Mucosa of gallbladder (tissue), 1 donor: ENCODE data around the gene HPS1. TPM values are rescaled to one million over a fixed set of nuclear protein-coding genes. Genes with fewer than 3 reads are reported as not detected.
A peak's percentile ranks its signal among the peaks of the same experiment; 100 is the strongest.
"Not testable (repeated sequence)": the region's sequence is repeated elsewhere in the genome, so short reads cannot be mapped to it uniquely, and the experiment has no call there.

Source experiments
- DNase-seq: peaks from one replicate; pipeline ENCODE4 v3.0.0-alpha.2; 2020; ENCODE audit warnings: low spot score
- total RNA-seq: library from RNA; stranded (reverse); gene quantifications from one replicate; pipeline ENCODE4 v1.2.1, GENCODE V29; 2021
- donor health status: DM: no; HTN: no; CAD: no.

HPS1 gene
- total RNA-seq, 1 donor from 2014 or later = 83.2 TPM

GRCh38 chr10:98389398-98389797 is 57.3 kb downstream of the HPS1 start:
- DNase-seq = no peak

GRCh38 chr10:98388101-98388655 is 58.6 kb downstream of the HPS1 start:
- DNase-seq = no peak

DNA sequence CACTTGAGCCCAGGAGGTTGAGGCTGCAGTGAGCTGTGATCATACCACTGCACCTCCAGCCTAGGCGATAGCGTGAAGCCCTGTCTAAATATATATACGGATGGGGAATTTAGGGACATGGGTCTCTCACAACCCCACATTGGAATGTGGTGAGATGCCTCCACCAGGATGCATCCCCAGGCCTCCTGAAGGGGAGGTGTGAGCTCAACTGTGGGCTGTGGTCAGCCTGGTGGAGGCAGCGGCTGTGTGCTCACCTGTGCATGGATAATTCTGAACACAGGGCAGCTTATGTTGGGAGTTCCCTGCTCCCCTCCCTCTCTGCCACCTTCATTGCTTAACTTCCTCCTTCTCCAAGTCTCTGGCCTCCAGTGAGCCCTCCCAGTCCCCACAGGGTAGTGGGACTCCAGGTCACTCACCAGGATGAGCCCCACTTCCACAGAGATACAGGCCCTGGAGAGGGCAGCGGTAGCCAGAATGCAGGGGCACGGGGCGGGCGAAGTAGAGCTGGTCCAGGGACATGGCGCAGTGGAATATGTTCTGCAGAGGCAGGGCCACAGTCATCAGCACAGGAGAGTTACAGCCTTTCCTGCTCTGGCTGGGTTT is 62.1 kb downstream of the HPS1 start:
- DNase-seq = no peak

DNA sequence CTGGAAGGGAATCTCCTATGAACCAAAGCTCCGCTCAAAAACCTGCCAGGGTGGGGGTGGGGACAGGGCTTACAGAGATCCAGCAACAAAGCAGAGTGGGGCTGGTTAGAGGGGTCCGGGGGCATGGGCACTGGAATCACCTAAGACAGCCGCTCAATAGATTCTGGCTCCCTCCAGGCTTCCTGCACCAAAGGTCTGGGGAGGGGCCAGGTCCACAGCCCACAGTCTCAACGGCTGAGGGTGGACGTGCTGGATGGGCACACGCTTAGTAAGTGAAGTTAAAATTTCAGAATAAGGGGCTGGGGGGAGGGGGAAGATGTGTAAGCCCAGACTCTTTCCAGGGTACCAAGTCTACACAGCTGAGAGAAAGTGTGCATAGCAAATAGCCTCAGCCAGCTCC is 62.9 kb downstream of the HPS1 start:
- DNase-seq = no peak

- DNase-seq = not testable (repeated sequence)
Observed at GRCh38 chr10:98383134-98383667, 63.5 kb downstream of the HPS1 start.

DNA sequence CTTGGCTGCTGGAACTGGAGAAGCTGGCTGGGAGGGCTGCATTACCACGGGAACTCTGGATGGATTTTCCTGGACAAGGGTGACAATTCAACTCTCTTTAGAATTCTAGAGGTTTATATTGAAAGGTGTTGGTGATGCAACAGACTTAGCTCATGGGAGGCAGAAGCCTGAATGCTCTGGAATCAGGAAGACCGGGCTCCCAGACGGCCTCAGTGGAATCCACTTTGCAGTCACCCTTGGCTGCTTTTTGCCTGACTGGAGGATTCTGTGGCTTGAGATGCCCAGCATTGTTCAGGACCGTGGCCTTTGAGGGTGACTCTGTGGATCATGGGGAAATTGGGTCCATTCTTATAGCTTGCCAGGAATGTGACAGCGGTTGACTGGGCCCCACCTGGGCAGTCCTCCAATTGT is 64.0 kb downstream of the HPS1 start:
- DNase-seq = no peak

- DNase-seq = no peak
Observed at GRCh38 chr10:98380493-98381339, 66.0 kb downstream of the HPS1 start.

DNA sequence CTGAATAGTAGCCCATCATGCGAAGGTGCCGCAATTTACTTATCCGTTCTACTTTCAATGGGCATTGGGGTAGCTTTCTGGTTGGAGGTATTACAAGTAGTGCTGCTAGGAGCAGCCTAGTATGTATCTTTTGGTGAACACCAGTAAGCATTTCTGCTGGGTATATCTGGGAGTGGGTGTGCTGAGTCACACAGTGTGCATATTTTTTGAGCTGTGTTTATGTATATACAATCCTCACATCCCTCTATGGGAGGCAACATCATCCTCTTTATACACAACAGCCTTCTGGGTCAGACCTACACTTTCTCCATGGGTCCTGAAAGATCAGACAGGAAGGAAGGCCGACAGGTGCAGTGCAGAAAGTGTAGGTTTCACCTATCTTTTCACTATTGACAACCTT is 68.0 kb downstream of the HPS1 start:
- no peak for DNase-seq

DNA sequence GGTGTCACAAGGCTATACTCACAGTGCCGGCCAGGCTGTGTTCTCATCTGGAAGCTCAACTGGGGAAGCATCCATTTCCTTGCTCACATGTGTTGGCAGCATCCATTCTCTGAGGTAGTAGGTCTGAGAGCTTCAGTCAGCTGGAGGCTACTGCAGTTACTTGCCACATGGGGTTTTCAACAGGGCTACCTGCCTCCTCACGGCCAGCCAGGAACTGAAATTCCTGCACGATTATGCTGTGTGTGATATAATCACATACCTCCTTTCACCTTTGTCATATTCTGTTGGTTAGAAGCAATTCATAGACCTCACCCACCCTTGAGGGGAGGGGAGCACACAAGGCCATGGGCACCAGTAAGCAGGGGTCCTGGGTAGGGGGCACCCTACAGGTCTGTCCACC is 69.2 kb downstream of the HPS1 start:
- DNase-seq = no peak

DNA sequence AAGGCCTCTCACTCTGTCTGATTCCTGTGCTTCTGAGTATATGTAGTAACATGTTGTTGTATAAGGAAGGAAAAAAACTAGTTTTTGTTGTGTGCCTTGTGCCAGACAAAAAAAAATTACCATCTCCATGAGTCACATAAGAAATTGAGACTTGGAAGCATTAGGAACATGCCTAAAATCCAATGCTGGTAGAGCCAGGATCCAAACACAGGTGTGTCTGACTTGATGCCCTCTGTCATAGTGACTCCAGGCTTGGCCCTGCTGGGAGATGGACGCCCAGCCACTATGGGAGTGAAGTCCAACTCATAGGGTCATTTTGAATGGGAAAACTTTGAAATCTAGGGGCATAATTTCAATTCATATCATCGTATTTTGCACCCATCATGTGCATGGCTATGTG is 69.7 kb downstream of the HPS1 start:
- no peak for DNase-seq

- DNase-seq = peak; percentile 79
Observed at GRCh38 chr10:98376485-98376884, 70.2 kb downstream of the HPS1 start.

DNA sequence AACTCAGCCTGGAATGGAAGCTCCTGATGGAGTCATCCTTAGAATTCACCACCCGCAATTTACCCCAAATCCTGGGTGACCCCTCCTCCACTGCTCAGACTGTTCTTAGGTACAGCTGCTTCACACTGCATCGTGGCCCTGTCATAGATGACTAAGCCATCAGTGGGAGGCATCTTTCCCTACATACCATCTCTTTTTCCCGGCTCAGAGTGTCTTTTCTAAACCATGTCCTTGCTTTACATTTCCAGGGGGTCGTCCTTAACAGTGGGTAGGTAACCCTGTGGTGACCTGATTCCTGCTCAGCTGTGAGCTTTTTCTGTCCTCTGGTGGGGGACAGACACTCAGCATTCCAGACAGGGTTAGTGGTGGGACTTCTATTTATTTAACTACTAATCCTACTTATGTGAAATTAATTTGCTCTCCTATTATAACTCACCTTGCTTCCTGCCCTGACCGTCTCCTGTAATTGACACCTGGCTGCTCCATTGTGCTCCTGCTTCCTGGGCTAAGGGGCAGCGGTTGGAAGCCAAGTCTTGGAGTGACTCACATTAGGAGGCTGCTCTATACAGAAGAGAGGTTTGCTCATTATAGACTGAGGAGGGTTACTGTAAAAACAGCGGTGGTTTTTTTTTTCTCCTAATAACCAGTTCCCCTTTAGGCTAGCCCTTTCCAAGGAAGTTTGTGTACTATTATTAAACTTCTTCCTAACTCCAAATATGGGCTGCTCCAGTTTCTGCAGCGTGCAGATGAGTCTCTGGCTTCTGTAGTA is 72.3 kb downstream of the HPS1 start:
- DNase-seq = peak; percentile 31

- no peak for DNase-seq
Observed at GRCh38 chr10:98373260-98374040, 73.3 kb downstream of the HPS1 start.

- no peak for DNase-seq
Observed at GRCh38 chr10:98370831-98371820, 75.6 kb downstream of the HPS1 start.

- no peak for DNase-seq
Observed at GRCh38 chr10:98369801-98370200, 76.9 kb downstream of the HPS1 start.

DNA sequence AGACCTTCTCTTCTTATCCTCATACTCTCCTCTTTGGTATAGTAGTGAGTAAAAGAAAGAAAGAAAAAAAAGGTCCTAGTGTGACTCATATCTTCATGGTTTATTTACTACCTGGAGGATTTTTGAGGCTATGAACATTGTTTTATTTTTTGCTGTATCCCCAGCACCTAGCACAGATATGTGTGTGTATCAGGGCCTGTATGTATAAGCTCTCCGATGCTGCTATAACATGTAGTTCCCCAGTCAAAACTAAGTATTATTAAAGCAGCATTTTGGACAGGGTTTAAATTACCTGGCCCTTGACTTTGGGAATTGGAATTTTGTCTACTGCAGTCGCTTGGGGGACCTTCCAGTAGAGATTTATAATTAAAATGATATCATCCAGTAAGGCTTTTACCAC is 78.1 kb downstream of the HPS1 start:
- no peak for DNase-seq

GRCh38 chr10:98367604-98368451 is 78.9 kb downstream of the HPS1 start:
- no peak for DNase-seq
